Spleen (tissue), 11 donors: ENCODE measurements around the gene CDC42BPG. TPM values are rescaled to one million over a fixed set of nuclear protein-coding genes. Genes with fewer than 3 reads are reported as not detected.

Source experiments
- DNase-seq: peaks from one replicate; pipeline ENCODE4 v3.0.0-alpha.2; 2020
- H3K27ac ChIP-seq, 8 donors: fragments of 200-600 bp; sonication (generic) in 7 of 8; 1 replicate in 4 of 8; 2 replicates in 4 of 8; pipeline versions ENCODE4 v1.5.0 to v1.8.0; 2016 to 2021; ENCODE audit warnings: inconsistent platforms in 4 of 8, mild to moderate bottlenecking in 4 of 8, moderate library complexity in 1 of 8
- H3K27me3 ChIP-seq, 7 donors: fragments of 200-600 bp; sonication (generic) in 6 of 7; replicated peaks in 1 of 7; 1 replicate in 4 of 7; 2 replicates in 3 of 7; pipeline versions ENCODE4 v1.5.0 to v1.8.0; 2016 to 2021; ENCODE audit warnings: inconsistent platforms in 3 of 7, mild to moderate bottlenecking in 1 of 7
- H3K36me3 ChIP-seq, 6 donors: fragments of 200-600 bp; sonication (generic) in 5 of 6; 1 replicate in 4 of 6; 2 replicates in 2 of 6; pipeline versions ENCODE4 v1.5.0 to v1.8.0; 2016 to 2021; ENCODE audit warnings: inconsistent platforms in 2 of 6
- H3K4me1 ChIP-seq, 6 donors: fragments of 200-600 bp; sonication (generic) in 5 of 6; 1 replicate in 3 of 6; 2 replicates in 3 of 6; pipeline versions ENCODE4 v1.5.0 to v1.8.0; 2016 to 2021; ENCODE audit warnings: inconsistent platforms in 3 of 6
- H3K4me3 ChIP-seq, 8 donors: fragments of 200-600 bp; sonication (generic) in 7 of 8; 1 replicate in 4 of 8; 2 replicates in 4 of 8; pipeline versions ENCODE4 v1.5.0 to v1.8.0; 2016 to 2021; ENCODE audit warnings: inconsistent platforms in 4 of 8, mild to moderate bottlenecking in 4 of 8, moderate library complexity in 2 of 8
- H3K9me3 ChIP-seq, 8 donors: fragments of 200-600 bp; sonication (generic) in 7 of 8; 1 replicate in 4 of 8; 2 replicates in 4 of 8; pipeline versions ENCODE4 v1.5.0 to v1.8.0; 2016 to 2021; ENCODE audit warnings: inconsistent platforms in 4 of 8
- CTCF ChIP-seq, 11 experiments: fragments of 200-600 bp in 7 of 11; fragments of 450-650 bp in 4 of 11; sonication (generic) in 4 of 11; IDR thresholded peaks in 8 of 11; conservative IDR thresholded peaks in 3 of 11; 1 replicate in 7 of 11; 2 replicates in 4 of 11; pipeline versions ENCODE4 v1.4.0 to v1.8.0; 2016 to 2021; ENCODE audit warnings: antibody characterized with exemption in 11 of 11, inconsistent platforms in 4 of 11, mild to moderate bottlenecking in 1 of 11
- POLR2A ChIP-seq, 3 donors: fragments of 450-650 bp; IDR thresholded peaks; one replicate each; pipeline ENCODE4 v1.5.1; 2017; ENCODE audit warnings: antibody characterized with exemption in 3 of 3, mild to moderate bottlenecking in 1 of 3
- POLR2AphosphoS5 ChIP-seq, 3 donors: sonication (generic); formaldehyde crosslinking; IDR thresholded peaks; one replicate each; pipeline ENCODE4 v1.5.1; 2017; ENCODE audit warnings: antibody characterized with exemption in 3 of 3
- WGBS, 5 donors: extraction: QIAGEN DNeasy Blood & Tissue Kit in 3 of 5; methylation state at CpG; one replicate each; pipeline versions ENCODE4 v1.1.5 to v1.1.7; 2013 to 2018; 5-methylcytosine and 5-hydroxymethylcytosine counted together
- intact Hi-C: fragments of 100-400 bp; cut with DNase I; formaldehyde crosslinking; loops from one replicate; pipeline ENCODE4 v1.15.0; 2023; ENCODE audit warnings: low total_unique reads
- polyA plus RNA-seq, 3 donors: library from polyadenylated mRNA; stranded (reverse); fragments of 200-250 nt; gene quantifications; one replicate each; pipeline ENCODE4 v1.2.1, GENCODE V29; 2013
- total RNA-seq, 7 donors: library from RNA; depleted of rRNA in 3 of 7; stranded (reverse); fragments of >200 nt in 3 of 7; fragmentation: NEBNext Ultra II Directional in 4 of 7; extraction: Animal tissue kit (Norgen Biotek cat#: 25700) in 4 of 7; gene quantifications; one replicate each; pipeline versions ENCODE4 v1.1.0 to v1.2.1, GENCODE V29; 2016 to 2021
- donor health status: healthy with polysubstance abuse.
- donor health status: DM: no; HTN: no; CAD: no; lungs with moderate emphysema.
- donor health status: DM: no; HTN: no; CAD: no.
- donor health status: Bipolar disorder and iron deficiency.
- donor health status: healthy.
- donor health status: DM: no; HTN: no; CAD: no.
- donor health status: DM: yes; HTN: yes; CAD: no.

The CDC42BPG gene
- total and polyA plus RNA-seq, 10 donors = 0.74 to 4.6 (median 2.5) TPM

GRCh38 chr11:64864473-64865285 lies 20.2 kb upstream of the CDC42BPG start:
- Histone ChIP-seq H3K9me3 (no peaks in the 10 kb centered on the region), H3K4me1 (peaks cover 91 to 100% (median 100%) of the 10 kb centered on the region in 6 donors), H3K4me3 (peak overlapping the region in 6 of 8 donors; percentile 3 to 57 (median 6)), H3K27ac (peak overlapping the region; percentile 23 to 98 (median 92)), H3K36me3 (peaks cover 0 to 63% (median 13%) of the 10 kb centered on the region in 6 donors), H3K27me3 (no peaks in the 10 kb centered on the region)
- intact Hi-C loops = no loop called here
- TF ChIP-seq POLR2AphosphoS5 (IDR thresholded peaks at IDR 0.05) (peak in 2 of 3 donors; percentile 56 to 64), CTCF (IDR thresholded peaks at IDR 0.05 in 8 of 11, conservative IDR thresholded peaks at IDR 0.05 in 3 of 11) (no peak)
- 37 to 51% (median 50%) methylated on average over 18 of the region's 18 CpGs for WGBS, 5 donors
- DNase-seq = peak; percentile 80

- Histone ChIP-seq H3K9me3 (no peaks in the 10 kb centered on the region), H3K27me3 (no peaks in the 10 kb centered on the region), H3K4me1 (peaks cover 91 to 100% (median 100%) of the 10 kb centered on the region in 6 donors), H3K36me3 (peaks cover 0 to 63% (median 16%) of the 10 kb centered on the region in 6 donors), H3K27ac (peak overlapping the region; percentile 23 to 98 (median 92)), H3K4me3 (peak overlapping the region in 5 of 8 donors; percentile 2 to 57 (median 6))
- intact Hi-C loops = no loop called here
- peak; percentile 80 for DNase-seq
- TF ChIP-seq CTCF (IDR thresholded peaks at IDR 0.05 in 8 of 11, conservative IDR thresholded peaks at IDR 0.05 in 3 of 11) (no peak), POLR2AphosphoS5 (IDR thresholded peaks at IDR 0.05) (no peak), POLR2A (IDR thresholded peaks at IDR 0.05) (no peak)
- WGBS, 5 donors = 50 to 67% (median 60%) methylated on average over 5 to 9 of the region's 9 CpGs
Observed at GRCh38 chr11:64864135-64864472, 19.7 kb upstream of the CDC42BPG start.

GRCh38 chr11:64863391-64864060 lies 19.1 kb upstream of the CDC42BPG start:
- Histone ChIP-seq H3K4me1 (peaks cover 91 to 100% (median 100%) of the 10 kb centered on the region in 6 donors), H3K36me3 (peaks cover 0 to 63% (median 16%) of the 10 kb centered on the region in 6 donors), H3K27me3 (no peaks in the 10 kb centered on the region), H3K4me3 (peak overlapping the region in 3 of 8 donors; percentile 6 to 57 (median 6)), H3K9me3 (no peaks in the 10 kb centered on the region), H3K27ac (peak overlapping the region; percentile 23 to 98 (median 92))
- WGBS, 5 donors = 69 to 85% (median 79%) methylated on average over 17 to 23 of the region's 23 CpGs
- peak; percentile 76 for DNase-seq
- intact Hi-C loops = no loop called here
- TF ChIP-seq CTCF (IDR thresholded peaks at IDR 0.05 in 8 of 11, conservative IDR thresholded peaks at IDR 0.05 in 3 of 11) (no peak), POLR2A (IDR thresholded peaks at IDR 0.05) (no peak), POLR2AphosphoS5 (IDR thresholded peaks at IDR 0.05) (peak in 2 of 3 donors; percentile 37 to 43)

GRCh38 chr11:64862987-64863390 lies 18.5 kb upstream of the CDC42BPG start:
- Histone ChIP-seq H3K4me1 (peaks cover 91 to 100% (median 100%) of the 10 kb centered on the region in 6 donors), H3K9me3 (no peaks in the 10 kb centered on the region), H3K27ac (peak overlapping the region; percentile 23 to 98 (median 92)), H3K36me3 (peaks cover 0 to 63% (median 13%) of the 10 kb centered on the region in 6 donors), H3K27me3 (no peaks in the 10 kb centered on the region), H3K4me3 (peak overlapping the region in 1 of 8 donors; percentile 57)
- TF ChIP-seq POLR2AphosphoS5 (IDR thresholded peaks at IDR 0.05) (peak in 1 of 3 donors; percentile 17), POLR2A (IDR thresholded peaks at IDR 0.05) (no peak)
- no peak for DNase-seq
- 48 to 64% (median 61%) methylated on average over 5 to 9 of the region's 9 CpGs for WGBS, 5 donors
- intact Hi-C loops = no loop called here
